PC-3 (cell line): ENCODE measurements around the gene CEMP1. TPM values are rescaled to one million over a fixed set of nuclear protein-coding genes. Genes with fewer than 3 reads are reported as not detected.

Source experiments
- ATAC-seq: fragments of 200-7000 bp; cut with Tn5 transposase; 2 replicates; pipeline ENCODE4 v1.9.1; 2020; ENCODE audit warnings: mild to moderate bottlenecking, moderate library complexity
- BruUV-seq: library from RNA; stranded (reverse); fragments of 400-500 nt; replicated peaks from 2 replicates; lab custom pipeline; 2021; lab: Mats Ljungman, UMichigan
- CTCF ChIA-PET: fragments of 300-600 bp; sonication (Branson Sonifier 250); formaldehyde crosslinking; loops from one replicate; lab custom pipeline; 2022; ENCODE audit warnings: antibody characterized with exemption; lab: Charles Lee
- POLR2A ChIA-PET: fragments of 300-600 bp; sonication (Branson Sonifier 250); formaldehyde crosslinking; loops from one replicate; lab custom pipeline; 2022; ENCODE audit warnings: antibody characterized with exemption; ENCODE audit not compliant: unreplicated experiment; lab: Charles Lee
- DNase-seq: peaks from one replicate; pipeline ENCODE4 v3.0.0-alpha.2; 2015
- H2AFZ ChIP-seq: fragments of 300-600 bp; sonication (generic); 2 replicates; pipeline ENCODE4 v1.6.0; 2016; ENCODE audit warnings: antibody characterized with exemption, low read length
- H3F3A ChIP-seq: fragments of 300-600 bp; sonication (generic); one replicate; pipeline ENCODE4 v1.6.0; 2017; ENCODE audit warnings: antibody characterized with exemption, low read length, control low read depth, mild to moderate bottlenecking; ENCODE audit not compliant: unreplicated experiment
- H3K27ac ChIP-seq: fragments of 300-600 bp; sonication (generic); 2 replicates; pipeline ENCODE4 v1.5.1; 2016; ENCODE audit warnings: mild to moderate bottlenecking, low read length
- H3K27me3 ChIP-seq: fragments of 300-600 bp; sonication (generic); 2 replicates; pipeline ENCODE4 v1.6.1; 2016; ENCODE audit warnings: low read length, mixed read lengths
- H3K36me3 ChIP-seq: fragments of 300-600 bp; sonication (generic); 2 replicates; pipeline ENCODE4 v1.6.1; 2016; ENCODE audit warnings: low read depth, mixed run types, low read length, mixed read lengths
- H3K4me1 ChIP-seq: fragments of 300-600 bp; sonication (generic); 2 replicates; pipeline ENCODE4 v1.5.1; 2016; ENCODE audit warnings: low read length; ENCODE audit not compliant: insufficient read depth
- H3K4me2 ChIP-seq: fragments of 300-600 bp; sonication (generic); 2 replicates; pipeline ENCODE4 v1.6.0; 2016; ENCODE audit warnings: low read length
- H3K4me3 ChIP-seq: fragments of 300-600 bp; sonication (generic); 2 replicates; pipeline ENCODE4 v1.5.1; 2016; ENCODE audit warnings: mild to moderate bottlenecking, low read length, mixed read lengths
- H3K79me2 ChIP-seq: fragments of 300-600 bp; sonication (generic); 2 replicates; pipeline ENCODE4 v1.6.1; 2017; ENCODE audit warnings: low read length, mixed read lengths
- H3K9ac ChIP-seq: fragments of 300-600 bp; sonication (generic); 2 replicates; pipeline ENCODE4 v1.6.0; 2016; ENCODE audit warnings: mild to moderate bottlenecking, low read length
- H3K9me2 ChIP-seq: fragments of 300-600 bp; sonication (generic); replicated peaks from 2 replicates; pipeline ENCODE4 v1.6.1; 2016; ENCODE audit warnings: mixed run types, low read length, mixed read lengths
- H3K9me3 ChIP-seq: fragments of 300-600 bp; sonication (generic); 2 replicates; pipeline ENCODE4 v1.6.1; 2016; ENCODE audit warnings: low read length, mixed read lengths
- H4K20me1 ChIP-seq: fragments of 300-600 bp; sonication (generic); 2 replicates; pipeline ENCODE4 v1.6.1; 2016; ENCODE audit warnings: low read length, mixed read lengths
- EZH2 ChIP-seq: fragments of 300-600 bp; sonication (generic); IDR thresholded peaks from one replicate; pipeline ENCODE4 v1.6.1; 2017; ENCODE audit warnings: antibody characterized with exemption, mild to moderate bottlenecking, low read length; ENCODE audit not compliant: unreplicated experiment
- EZH2phosphoT487 ChIP-seq: fragments of 300-600 bp; sonication (generic); IDR thresholded peaks from 2 replicates; pipeline ENCODE4 v1.6.1; 2018; ENCODE audit warnings: mild to moderate bottlenecking, antibody characterized with exemption, low read length, borderline replicate concordance
- intact Hi-C: fragments of 100-400 bp; cut with micrococcal nuclease; formaldehyde crosslinking; loops from 2 replicates; pipeline ENCODE4 v1.9.0; 2023
- total RNA-seq: library from RNA; depleted of rRNA; stranded (reverse); fragments of >200 nt; gene quantifications from 2 replicates; pipeline ENCODE4 v1.2.3, GENCODE V29; 2014
- TF ChIP-seq, protein P1 (sequence below): fragments of 300-600 bp; sonication (generic); conservative IDR thresholded peaks from 2 replicates; pipeline ENCODE4 v1.5.1; 2017; ENCODE audit warnings: antibody characterized with exemption, low read depth, mild to moderate bottlenecking, low read length

Gene CEMP1
- total RNA-seq, 1 experiment from 2014 or later = not detected

DNA sequence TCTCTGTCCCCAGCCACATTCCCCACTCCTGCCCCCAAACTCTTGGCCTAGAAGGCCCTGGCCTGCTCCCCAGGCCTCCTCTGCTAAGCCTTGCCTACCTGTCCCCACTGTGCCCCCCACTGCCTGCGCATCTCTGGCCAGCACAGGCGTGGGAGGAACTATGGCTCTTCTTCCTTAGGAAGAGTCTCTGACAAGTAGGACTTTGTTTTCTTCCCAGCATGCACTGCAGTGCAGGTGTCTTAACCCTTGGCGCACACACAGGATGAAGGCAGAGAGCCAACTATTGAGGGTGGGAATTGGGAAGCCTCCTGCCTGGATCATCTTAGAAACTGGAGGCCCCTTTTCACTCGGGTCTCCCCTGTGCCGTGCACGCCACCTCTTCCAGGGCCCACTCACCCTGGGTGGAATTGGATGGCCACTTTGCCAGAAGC, 7.4 kb downstream of the CEMP1 start:
- no peak overlapping the region for H3K9ac ChIP-seq
- intact Hi-C loops = no loop called here
- peaks cover 28% of the 10 kb centered on the region for H3K79me2 ChIP-seq
- peaks cover 7% of the 10 kb centered on the region for H3K4me1 ChIP-seq
- no peak for ATAC-seq
- ChIA-PET CTCF (no interaction called here), POLR2A (no interaction called here)
- H3K27ac ChIP-seq = no peak overlapping the region
- H3F3A ChIP-seq = no peaks in the 10 kb centered on the region
- TF ChIP-seq EZH2phosphoT487 (no peak), EZH2 (no peak)
- TF ChIP-seq, protein P1, sequence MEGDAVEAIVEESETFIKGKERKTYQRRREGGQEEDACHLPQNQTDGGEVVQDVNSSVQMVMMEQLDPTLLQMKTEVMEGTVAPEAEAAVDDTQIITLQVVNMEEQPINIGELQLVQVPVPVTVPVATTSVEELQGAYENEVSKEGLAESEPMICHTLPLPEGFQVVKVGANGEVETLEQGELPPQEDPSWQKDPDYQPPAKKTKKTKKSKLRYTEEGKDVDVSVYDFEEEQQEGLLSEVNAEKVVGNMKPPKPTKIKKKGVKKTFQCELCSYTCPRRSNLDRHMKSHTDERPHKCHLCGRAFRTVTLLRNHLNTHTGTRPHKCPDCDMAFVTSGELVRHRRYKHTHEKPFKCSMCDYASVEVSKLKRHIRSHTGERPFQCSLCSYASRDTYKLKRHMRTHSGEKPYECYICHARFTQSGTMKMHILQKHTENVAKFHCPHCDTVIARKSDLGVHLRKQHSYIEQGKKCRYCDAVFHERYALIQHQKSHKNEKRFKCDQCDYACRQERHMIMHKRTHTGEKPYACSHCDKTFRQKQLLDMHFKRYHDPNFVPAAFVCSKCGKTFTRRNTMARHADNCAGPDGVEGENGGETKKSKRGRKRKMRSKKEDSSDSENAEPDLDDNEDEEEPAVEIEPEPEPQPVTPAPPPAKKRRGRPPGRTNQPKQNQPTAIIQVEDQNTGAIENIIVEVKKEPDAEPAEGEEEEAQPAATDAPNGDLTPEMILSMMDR = no peak
- no TSS peak for BruUV-seq
- H3K36me3 ChIP-seq = peaks cover 11% of the 10 kb centered on the region; the same call in 1 of the 2 replicates
- no peak overlapping the region for H2AFZ ChIP-seq
- H4K20me1 ChIP-seq = no peaks in the 10 kb centered on the region
- H3K4me2 ChIP-seq = no peak overlapping the region
- H3K27me3 ChIP-seq = no peaks in the 10 kb centered on the region
- no peaks in the 10 kb centered on the region for H3K9me3 ChIP-seq
- H3K9me2 ChIP-seq = no peaks in the 10 kb centered on the region
- no peak overlapping the region for H3K4me3 ChIP-seq
- no peak for DNase-seq

DNA sequence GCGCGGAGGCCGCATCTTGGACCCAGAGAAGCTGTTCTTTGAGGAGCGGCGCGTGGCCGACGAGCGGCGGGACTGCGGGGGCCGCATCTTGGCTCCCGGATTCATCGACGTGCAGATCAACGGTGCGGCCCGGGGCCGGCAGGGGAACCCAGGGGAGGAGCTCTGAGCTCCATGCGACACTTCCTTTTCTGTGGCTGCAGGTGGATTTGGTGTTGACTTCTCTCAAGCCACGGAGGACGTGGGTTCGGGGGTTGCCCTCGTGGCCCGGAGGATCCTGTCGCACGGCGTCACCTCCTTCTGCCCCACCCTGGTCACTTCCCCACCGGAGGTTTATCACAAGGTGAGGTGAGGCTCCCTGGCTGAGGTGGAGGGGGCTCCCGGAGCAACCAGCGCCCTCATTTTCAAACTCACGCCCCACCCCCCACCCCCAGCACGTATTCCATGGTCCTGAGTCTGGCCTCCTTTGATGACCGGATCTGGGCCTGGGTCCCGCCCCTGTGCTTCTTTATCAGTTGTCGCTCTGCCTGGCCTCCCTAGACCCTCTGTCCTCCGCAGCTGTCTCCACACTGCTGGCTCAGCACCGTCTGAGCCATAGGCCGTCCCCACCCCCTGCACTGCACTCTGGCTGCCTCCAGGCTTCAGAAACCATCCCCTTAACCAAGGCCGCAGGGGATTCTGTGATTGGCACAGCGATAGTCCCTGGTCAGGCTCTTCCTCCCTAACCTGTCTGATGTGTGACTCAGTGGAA, 10.2 kb downstream of the CEMP1 start:
- H3F3A ChIP-seq = no peaks in the 10 kb centered on the region
- H3K4me1 ChIP-seq = peaks cover 21% of the 10 kb centered on the region
- no TSS peak for BruUV-seq
- peaks cover 11% of the 10 kb centered on the region; the same call in 1 of the 2 replicates for H3K36me3 ChIP-seq
- CTCF ChIA-PET = no interaction called here
- DNase-seq = peak; percentile 76
- intact Hi-C loops = no loop called here
- no peaks in the 10 kb centered on the region for H3K9me3 ChIP-seq
- H2AFZ ChIP-seq = no peak overlapping the region
- no peak for TF ChIP-seq EZH2
- peak overlapping the region; percentile 79 for H3K9ac ChIP-seq
- H3K79me2 ChIP-seq = peaks cover 57% of the 10 kb centered on the region
- POLR2A ChIA-PET = interaction anchor here (0.8 kb wide), 1 partner anchor 10 kb away, joined by 14 read pairs; the partner anchor contains the start of gene CEMP1
- peak overlapping the region; percentile 48 for H3K27ac ChIP-seq
- no peaks in the 10 kb centered on the region for H3K27me3 ChIP-seq
- peak overlapping the region; percentile 78 for H3K4me3 ChIP-seq
- H3K9me2 ChIP-seq = no peaks in the 10 kb centered on the region
- H3K4me2 ChIP-seq = peak overlapping the region; percentile 92
- H4K20me1 ChIP-seq = peaks cover 25% of the 10 kb centered on the region
- peak; percentile 69 for ATAC-seq

DNA sequence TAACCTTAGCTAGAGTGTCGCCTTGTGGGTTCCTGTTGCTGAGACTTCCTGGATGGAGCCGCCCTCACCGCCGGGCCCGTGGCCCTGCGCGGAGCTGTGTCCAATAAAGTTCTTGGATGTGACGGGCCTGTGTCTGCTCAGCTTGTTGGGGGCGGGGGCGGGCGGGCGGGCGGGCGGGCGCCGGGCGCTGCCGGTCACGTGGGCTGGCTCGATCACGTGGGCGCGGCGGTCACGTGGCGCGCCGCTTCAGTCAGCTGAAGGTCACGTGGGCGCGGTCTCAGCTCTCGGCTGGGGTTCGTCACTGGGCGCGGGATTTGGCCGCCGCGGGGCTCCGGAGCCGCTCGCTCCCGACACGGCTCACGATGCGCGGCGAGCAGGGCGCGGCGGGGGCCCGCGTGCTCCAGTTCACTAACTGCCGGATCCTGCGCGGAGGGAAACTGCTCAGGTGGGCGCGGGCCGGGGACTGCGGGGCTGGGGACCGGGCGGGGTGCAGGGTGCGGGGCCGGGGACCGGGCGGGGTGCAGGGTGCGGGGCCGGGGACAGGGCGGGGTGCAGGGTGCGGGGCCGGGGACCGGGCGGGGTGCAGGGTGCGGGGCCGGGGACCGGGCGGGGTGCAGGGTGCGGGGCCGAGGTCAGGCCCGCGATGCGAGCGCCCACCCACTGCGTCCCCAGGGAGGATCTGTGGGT, 11.0 kb downstream of the CEMP1 start, which contains the start of gene AMDHD2:
Gene AMDHD2 (plus strand): TSS at position 275 of the 687 bp plus-strand sequence. CDS start 88 bp downstream, at position 363.
- H3K27ac ChIP-seq = peak within 1 kb of the TSS; percentile 48
- CTCF ChIA-PET = interaction anchor here (0.5 kb wide), 1 partner anchor 82 kb away, joined by 5 read pairs; no protein-coding TSS in a partner anchor
- DNase-seq = peak; percentile 82

More for the DNA sequence above, 11.0 kb downstream of the CEMP1 start, which contains the start of gene AMDHD2:
- Histone ChIP-seq H4K20me1 (peaks cover 32% of the 10 kb centered on the region), H3F3A (no peaks in the 10 kb centered on the region), H3K36me3 (peaks cover 11% of the 10 kb centered on the region; the same call in 1 of the 2 replicates), H3K9me3 (no peaks in the 10 kb centered on the region), H3K4me1 (peaks cover 28% of the 10 kb centered on the region), H3K27me3 (no peaks in the 10 kb centered on the region), H3K9me2 (no peaks in the 10 kb centered on the region), H3K4me2 (peak within 1 kb of the TSS; percentile 92), H2AFZ (no peak within 1 kb of the TSS), H3K4me3 (peak within 1 kb of the TSS; percentile 78), H3K9ac (peak within 1 kb of the TSS; percentile 79), H3K79me2 (peaks cover 64% of the 10 kb centered on the region)
- ATAC-seq = peak; percentile 78
- intact Hi-C loops = no loop called here
- TF ChIP-seq EZH2 (no peak), EZH2phosphoT487 (no peak)
- TF ChIP-seq, protein P1 = no peak
- no TSS peak for BruUV-seq
- POLR2A ChIA-PET = interaction anchor here (0.8 kb wide), 1 partner anchor 11 kb away, joined by 14 read pairs; the partner anchor contains the start of gene CEMP1
